Activated CD8-positive, alpha-beta T cell treated with anti-CD3 and anti-CD28 coated beads for 36 hours (primary cell): ENCODE data around the gene ADAMTSL5. TPM values are rescaled to one million over a fixed set of nuclear protein-coding genes. Genes with fewer than 3 reads are reported as not detected.

Source experiments
- ATAC-seq: fragments of 200-7000 bp; cut with Tn5 transposase; one replicate; pipeline ENCODE4 v1.10.0; 2021; ENCODE audit warnings: mild to moderate bottlenecking, moderate library complexity
- CTCF ChIA-PET: fragments of 350-600 bp; sonication (Branson Sonifier 250); formaldehyde crosslinking; loops from one replicate; lab custom pipeline; 2021; ENCODE audit warnings: antibody characterized with exemption; lab: Charles Lee
- POLR2A ChIA-PET: fragments of 350-600 bp; sonication (Branson Sonifier 250); formaldehyde crosslinking; loops from one replicate; lab custom pipeline; 2021; ENCODE audit warnings: antibody characterized with exemption; lab: Charles Lee
- DNase-seq: peaks from one replicate; pipeline ENCODE4 v3.0.0-alpha.2; 2020
- H3K27ac Mint-ChIP-seq: one replicate; pipeline ENCODE4 v1.8.0; 2021; ENCODE audit warnings: mild to moderate bottlenecking, mixed read lengths
- H3K27me3 Mint-ChIP-seq: one replicate; pipeline ENCODE4 v1.8.0; 2021; ENCODE audit warnings: mixed read lengths
- H3K36me3 Mint-ChIP-seq: one replicate; pipeline ENCODE4 v1.8.0; 2021; ENCODE audit warnings: low read depth, mixed read lengths
- H3K4me1 Mint-ChIP-seq: one replicate; pipeline ENCODE4 v1.8.0; 2021; ENCODE audit warnings: low read depth, mixed read lengths
- H3K4me3 Mint-ChIP-seq: one replicate; pipeline ENCODE4 v1.8.0; 2021; ENCODE audit warnings: mild to moderate bottlenecking, moderate library complexity, mixed read lengths
- H3K9me3 Mint-ChIP-seq: one replicate; pipeline ENCODE4 v1.8.0; 2021; ENCODE audit warnings: mixed read lengths
- CTCF ChIP-seq: fragments of 200-600 bp; IDR thresholded peaks from one replicate; pipeline ENCODE4 v1.8.0; 2022; ENCODE audit warnings: antibody characterized with exemption, mild to moderate bottlenecking
- intact Hi-C: fragments of 100-400 bp; cut with micrococcal nuclease; formaldehyde crosslinking; loops from one replicate; pipeline ENCODE4 v1.10.0; 2022
- total RNA-seq, 2 experiments: library from RNA; stranded (reverse); gene quantifications; one replicate each; pipeline ENCODE4 v1.2.3, GENCODE V29; 2021

ADAMTSL5 gene
- total RNA-seq, 2 experiments from 2014 or later: 1.3 TPM

- H3K9me3 Mint-ChIP-seq: no peaks in the 10 kb centered on the region
- ChIA-PET CTCF (no interaction called here), POLR2A (interaction anchor here (1.0 kb wide), 1 partner anchor 8 kb away, joined by 3 read pairs; no protein-coding TSS in a partner anchor)
- peak overlapping the region; percentile 61 for H3K4me3 Mint-ChIP-seq
- DNase-seq: peak; percentile 44
- intact Hi-C loops: no loop called here
- peaks cover 5% of the 10 kb centered on the region for H3K27me3 Mint-ChIP-seq
- no peaks in the 10 kb centered on the region for H3K36me3 Mint-ChIP-seq
- ATAC-seq: no peak
- H3K27ac Mint-ChIP-seq: no peak overlapping the region
- peaks cover 9% of the 10 kb centered on the region for H3K4me1 Mint-ChIP-seq
- no peak for TF ChIP-seq CTCF
Observed at GRCh38 chr19:1489463-1490310, 23.1 kb downstream of the ADAMTSL5 start.

- ATAC-seq: no peak
Observed at GRCh38 chr19:1488282-1488601, 24.6 kb downstream of the ADAMTSL5 start.

GRCh38 chr19:1487576-1488281 lies 25.1 kb downstream of the ADAMTSL5 start:
- H3K4me3 Mint-ChIP-seq: no peak overlapping the region
- intact Hi-C loops: no loop called here
- H3K4me1 Mint-ChIP-seq: peaks cover 9% of the 10 kb centered on the region
- H3K27me3 Mint-ChIP-seq: peaks cover 5% of the 10 kb centered on the region
- no peaks in the 10 kb centered on the region for H3K36me3 Mint-ChIP-seq
- DNase-seq (no peak), ATAC-seq (no peak)
- H3K27ac Mint-ChIP-seq: no peak overlapping the region
- no peaks in the 10 kb centered on the region for H3K9me3 Mint-ChIP-seq
- POLR2A ChIA-PET: interaction anchor here (0.6 kb wide), 1 partner anchor 13 kb away, joined by 3 read pairs; no protein-coding TSS in a partner anchor
- CTCF ChIA-PET: no interaction called here
- TF ChIP-seq CTCF: no peak

More at GRCh38 chr19:1488282-1488601, 24.6 kb downstream of the ADAMTSL5 start:
- H3K9me3 Mint-ChIP-seq: no peaks in the 10 kb centered on the region
- H3K36me3 Mint-ChIP-seq: no peaks in the 10 kb centered on the region
- POLR2A ChIA-PET: no interaction called here
- intact Hi-C loops: no loop called here
- peaks cover 5% of the 10 kb centered on the region for H3K27me3 Mint-ChIP-seq
- DNase-seq: no peak
- no peak for TF ChIP-seq CTCF
- H3K27ac Mint-ChIP-seq: no peak overlapping the region
- no peak overlapping the region for H3K4me3 Mint-ChIP-seq
- H3K4me1 Mint-ChIP-seq: peaks cover 9% of the 10 kb centered on the region
- CTCF ChIA-PET: no interaction called here

- CTCF ChIA-PET: no interaction called here
- Mint-ChIP-seq H3K27ac (no peak overlapping the region), H3K4me3 (no peak overlapping the region)
Observed at GRCh38 chr19:1486720-1487575, 25.9 kb downstream of the ADAMTSL5 start.

More at GRCh38 chr19:1486720-1487575, 25.9 kb downstream of the ADAMTSL5 start:
- no peak for TF ChIP-seq CTCF
- intact Hi-C loops: no loop called here
- no peak for ATAC-seq
- DNase-seq: no peak
- H3K9me3 Mint-ChIP-seq: no peaks in the 10 kb centered on the region
- POLR2A ChIA-PET: interaction anchor here (0.6 kb wide), 1 partner anchor 14 kb away, joined by 3 read pairs; no protein-coding TSS in a partner anchor
- no peaks in the 10 kb centered on the region for H3K36me3 Mint-ChIP-seq
- H3K4me1 Mint-ChIP-seq: peaks cover 9% of the 10 kb centered on the region
- peaks cover 4% of the 10 kb centered on the region for H3K27me3 Mint-ChIP-seq
